HG03457 (cell line): Measurements from ENCODE around the gene EWSR1.
"Not testable (repeated sequence)": the region's sequence is repeated elsewhere in the genome, so short reads cannot be mapped to it uniquely, and the experiment has no call there.

ENCODE experiments used
- ATAC-seq: cut with Tn5 transposase; IDR thresholded peaks from one replicate; pipeline ENCODE4 v1.9.1; 2021; ENCODE audit warnings: moderate number of reproducible peaks; ENCODE audit not compliant: unreplicated experiment

The EWSR1 gene

DNA sequence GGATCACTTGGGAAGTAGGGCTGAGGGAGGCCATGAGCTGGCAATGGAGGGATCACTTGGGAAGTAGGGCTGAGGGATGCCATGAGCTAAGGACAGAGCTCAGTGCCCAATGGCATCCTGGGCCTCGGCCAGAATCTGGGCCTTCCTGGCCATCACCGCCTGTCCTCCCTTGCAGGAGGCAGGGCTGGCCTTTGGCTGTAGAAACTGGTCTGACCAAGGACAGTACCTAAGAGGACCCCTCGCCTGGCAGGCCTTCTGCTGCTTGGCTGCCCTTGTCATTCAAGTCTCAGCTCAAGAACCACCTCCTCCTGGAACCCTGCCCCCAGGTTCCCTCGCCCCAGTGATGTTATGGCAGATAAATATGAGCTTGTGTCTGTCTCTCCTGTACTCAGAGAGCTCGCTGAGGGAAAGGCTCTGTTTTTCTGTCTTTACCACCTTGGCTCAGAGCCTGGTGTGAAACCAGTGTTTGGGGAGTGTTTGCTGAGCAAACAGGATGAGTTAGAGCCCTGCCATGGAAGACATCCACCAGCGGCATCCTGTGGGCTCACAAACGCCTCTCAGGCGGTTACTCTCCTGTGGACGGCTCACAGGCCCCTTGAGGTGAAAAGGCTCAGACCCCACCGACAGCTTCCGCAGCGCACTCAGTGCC, 66.8 kb downstream of the EWSR1 start:
- no peak for ATAC-seq

- no peak for ATAC-seq
Observed at GRCh38 chr22:29335656-29336055, 67.6 kb downstream of the EWSR1 start.

DNA sequence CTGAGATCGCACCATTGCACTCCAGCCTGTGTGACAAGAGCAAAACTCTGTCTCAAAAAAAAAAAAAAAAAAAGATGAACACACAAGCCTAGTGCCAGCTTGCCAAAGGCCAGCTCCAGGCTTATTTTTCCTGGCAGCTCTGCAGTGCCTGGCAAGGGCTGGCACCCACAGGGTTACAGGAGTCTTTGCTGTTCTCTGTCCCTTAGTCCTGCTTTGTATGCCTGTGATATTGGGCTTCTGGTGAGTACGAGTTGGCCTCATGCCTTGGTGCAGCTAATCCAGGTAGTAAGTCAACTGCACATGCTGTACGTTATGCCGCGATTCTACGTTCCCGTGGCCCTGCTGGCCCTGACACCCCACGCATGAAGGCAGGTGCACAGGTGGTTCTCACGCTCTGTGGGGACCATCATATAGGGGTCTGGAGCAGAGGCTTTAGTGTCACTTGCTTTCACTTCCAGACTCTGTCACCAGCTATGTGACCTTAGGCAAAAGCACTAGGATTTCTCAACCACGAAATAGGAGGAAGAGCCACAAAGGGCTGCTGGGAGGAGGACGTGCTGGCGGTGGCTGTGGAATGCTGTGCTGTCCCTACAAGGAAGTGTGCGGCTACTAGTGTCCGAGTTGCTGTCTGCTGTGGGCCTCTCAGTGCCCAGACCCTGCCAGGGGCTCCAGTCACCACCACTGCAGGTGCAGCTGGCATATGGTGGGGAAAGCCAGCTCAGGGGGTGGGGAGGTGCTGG, 68.9 kb downstream of the EWSR1 start:
- ATAC-seq = no peak

GRCh38 chr22:29337631-29338284, 69.7 kb downstream of the EWSR1 start:
- ATAC-seq = no peak

DNA sequence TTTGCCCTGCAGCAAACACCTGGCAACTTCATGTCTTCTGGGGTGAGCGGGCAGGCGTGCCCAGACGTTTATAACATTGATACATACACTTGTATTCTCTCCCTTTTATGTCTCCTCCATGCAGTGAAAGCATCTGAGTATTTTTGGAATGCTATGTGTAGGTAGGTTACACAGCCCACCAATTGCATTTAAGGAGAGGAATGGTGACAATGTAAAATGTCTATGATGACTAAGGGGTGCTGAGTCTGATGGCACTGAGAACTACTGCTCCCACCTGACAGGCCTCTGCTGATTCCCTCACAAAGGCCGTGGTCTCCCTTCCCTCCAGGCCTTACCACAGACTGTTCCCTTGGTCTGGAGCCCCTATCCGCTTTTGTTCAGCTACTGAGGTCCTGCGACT, 70.3 kb downstream of the EWSR1 start:
- ATAC-seq = no peak

- no peak for ATAC-seq
Observed at GRCh38 chr22:29339381-29340235, 71.5 kb downstream of the EWSR1 start.

DNA sequence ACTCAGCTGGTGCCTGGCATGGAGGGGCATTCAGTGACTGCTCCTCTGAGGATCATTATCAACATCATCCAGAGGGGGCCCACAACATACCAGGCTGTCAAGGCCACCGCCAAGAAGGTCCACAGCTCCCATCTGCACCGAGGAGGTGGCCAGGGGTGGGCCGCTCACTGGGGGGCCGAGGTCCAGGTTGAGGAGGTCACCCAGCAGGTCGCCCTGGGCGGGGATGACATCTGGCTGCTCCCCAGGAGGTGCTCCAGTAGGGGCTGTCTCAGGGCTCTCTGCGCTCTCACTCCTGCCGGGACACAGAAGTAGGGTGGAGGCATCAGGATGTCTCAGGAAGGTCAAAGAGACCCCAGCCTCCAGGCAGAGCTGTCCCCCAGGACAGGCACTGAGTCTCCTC, 72.5 kb downstream of the EWSR1 start:
- ATAC-seq = no peak

DNA sequence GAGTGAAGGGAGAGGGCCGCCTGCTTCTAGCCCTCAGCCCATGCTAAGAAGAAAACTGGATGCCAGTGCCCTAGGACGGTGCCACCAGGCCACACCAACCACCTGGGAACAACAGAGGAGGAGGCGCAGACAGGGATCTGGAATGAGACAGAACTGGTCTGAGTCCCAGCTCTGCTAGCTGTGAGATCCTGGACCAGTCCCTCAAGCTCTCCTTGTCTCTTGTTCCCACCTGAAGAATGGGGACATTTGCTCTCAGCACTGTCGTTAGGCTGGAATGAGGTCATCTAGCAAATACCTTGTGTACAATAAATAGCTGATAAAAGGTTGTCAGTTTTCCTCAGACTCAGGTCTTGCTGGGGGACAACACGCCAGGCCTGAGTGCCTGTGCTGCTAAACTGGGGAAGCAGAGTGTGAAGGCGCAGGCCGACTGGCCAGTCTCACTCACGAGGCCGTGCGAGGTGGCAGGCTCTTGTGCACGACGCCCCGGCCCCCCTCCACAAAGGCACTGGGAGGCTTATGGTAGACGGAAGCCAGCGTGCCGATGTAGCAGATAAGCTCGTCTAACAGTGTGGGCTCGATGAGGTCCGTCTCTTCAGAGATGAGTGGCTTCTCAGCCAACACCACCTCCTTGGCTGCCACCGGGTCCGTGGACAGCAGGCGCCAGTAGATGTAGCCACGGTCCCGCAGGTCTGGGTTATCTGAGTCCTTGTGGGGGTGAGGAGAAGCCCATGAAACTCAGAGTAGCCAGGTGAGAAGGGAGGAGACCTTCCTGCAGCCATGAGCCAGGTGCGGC, 73.2 kb downstream of the EWSR1 start:
- no peak for ATAC-seq

GRCh38 chr22:29341849-29342127, 73.7 kb downstream of the EWSR1 start:
- ATAC-seq = no peak

DNA sequence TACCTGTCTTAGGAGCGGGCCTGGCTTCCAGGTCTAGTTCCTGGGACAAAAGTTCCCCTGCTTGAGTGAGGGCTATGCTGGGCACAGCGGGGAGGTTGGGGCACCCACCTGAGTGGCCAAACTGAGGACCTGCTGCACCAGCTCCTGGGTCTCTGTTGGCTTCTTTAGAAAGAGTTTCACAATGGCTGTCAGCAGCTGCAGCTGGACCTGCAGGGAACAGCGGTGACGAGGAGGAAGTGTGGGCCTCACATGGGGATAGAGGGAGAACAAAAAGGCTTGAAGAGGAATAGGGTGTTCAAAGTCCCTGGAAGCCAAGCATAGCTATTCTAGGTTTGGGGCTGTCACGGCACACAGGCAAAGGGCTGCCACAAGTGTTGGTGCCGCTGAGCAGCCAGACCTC, 74.1 kb downstream of the EWSR1 start:
- ATAC-seq = no peak

DNA sequence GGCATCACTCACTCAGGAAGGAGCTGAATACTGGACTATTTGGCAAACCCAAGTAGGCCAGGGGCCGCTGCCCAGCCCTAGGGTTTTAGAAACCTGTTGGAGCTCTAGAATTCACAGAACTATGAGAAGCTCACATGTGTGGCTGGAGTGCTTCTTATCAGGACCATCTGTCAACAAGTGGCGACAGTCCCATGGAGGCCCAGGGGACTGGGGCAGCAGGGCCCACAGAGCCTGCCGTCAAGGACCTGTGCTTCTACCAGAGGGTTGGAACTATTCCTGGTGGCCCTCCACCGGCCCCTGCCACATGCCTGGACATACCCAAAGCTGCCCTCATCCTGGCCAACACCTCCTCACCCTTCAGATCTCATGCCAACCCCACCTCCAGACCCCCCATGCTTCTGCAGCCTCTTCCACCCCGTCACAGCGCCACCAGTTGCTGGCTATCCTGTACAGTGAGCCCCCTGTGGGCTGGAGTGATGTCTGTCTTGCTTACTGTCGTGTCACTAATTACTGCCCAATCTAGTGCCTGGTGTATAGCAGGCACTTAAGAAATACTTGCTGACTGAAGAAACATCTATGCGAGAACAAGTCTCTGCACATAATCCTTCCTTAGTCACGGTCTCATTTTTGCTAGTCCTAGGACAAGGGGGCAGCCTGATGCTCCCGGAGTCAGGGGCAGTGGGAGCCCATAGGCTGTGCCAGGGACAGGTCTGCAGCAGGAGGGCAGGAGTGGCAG, 74.7 kb downstream of the EWSR1 start:
- no peak for ATAC-seq

DNA sequence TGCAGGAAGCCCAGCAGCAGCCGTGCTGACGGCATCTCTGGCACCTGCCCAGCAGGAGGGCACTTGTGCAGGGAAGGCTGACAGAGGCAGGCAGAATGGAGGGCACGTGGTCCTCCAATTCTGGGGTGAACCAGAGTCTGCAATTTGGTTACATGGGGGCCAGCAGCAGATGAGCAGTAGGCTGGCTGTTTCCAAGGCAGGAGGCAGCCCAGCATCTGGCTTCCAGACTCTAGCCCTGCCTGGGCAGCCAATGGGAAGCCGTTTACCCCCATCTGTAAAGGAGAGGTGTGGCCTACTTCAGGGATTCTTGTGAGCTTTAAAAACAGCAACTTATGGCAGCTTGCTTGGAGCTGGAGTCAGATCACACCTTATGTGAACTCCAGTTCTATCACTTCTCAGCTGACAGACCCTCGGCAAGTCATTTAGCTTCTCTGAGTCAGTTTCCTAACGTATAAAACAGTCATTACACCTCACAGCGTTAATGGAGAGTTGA, 75.3 kb downstream of the EWSR1 start:
- ATAC-seq = no peak

- no peak for ATAC-seq
Observed at GRCh38 chr22:29344137-29344536, 76.1 kb downstream of the EWSR1 start.

DNA sequence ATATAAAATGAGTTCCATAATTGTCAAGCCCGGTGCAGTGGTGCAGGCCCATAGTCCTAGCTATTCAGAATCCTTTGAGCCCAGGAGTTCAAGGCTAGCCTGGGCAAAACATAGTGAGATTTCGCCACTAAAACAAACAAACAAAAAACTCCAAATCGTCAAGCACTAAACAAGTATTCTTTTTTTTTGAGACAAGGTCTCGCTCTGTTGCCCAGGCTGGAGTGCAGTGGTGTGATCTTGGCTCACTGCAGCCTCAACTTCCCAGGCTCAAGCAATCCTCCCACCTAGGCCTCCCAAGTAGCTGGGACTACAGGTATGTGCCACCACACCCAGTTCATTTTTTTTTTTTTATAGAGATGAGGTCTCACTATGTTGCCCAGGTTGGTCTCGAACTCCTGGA, 76.8 kb downstream of the EWSR1 start:
- ATAC-seq = not testable (repeated sequence)

DNA sequence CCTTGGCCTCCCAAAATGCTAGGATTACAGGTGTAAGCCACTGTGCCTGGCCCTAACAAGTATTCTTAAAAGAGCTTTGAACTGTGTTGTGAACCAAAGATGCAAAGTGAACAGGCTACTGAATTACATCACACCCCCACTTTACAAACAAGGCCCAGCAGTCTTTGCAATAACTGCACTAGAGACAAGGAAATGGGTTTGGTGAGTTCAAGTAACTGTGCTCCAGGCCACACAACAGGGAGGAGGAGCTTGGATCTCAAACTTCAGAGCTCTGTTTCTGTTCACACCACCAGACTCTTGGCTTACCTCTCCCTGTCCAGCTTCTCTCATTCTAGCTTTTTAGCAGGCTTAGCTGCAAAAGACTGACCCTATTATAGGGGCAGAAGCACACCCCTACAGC, 77.9 kb downstream of the EWSR1 start:
- no peak for ATAC-seq

DNA sequence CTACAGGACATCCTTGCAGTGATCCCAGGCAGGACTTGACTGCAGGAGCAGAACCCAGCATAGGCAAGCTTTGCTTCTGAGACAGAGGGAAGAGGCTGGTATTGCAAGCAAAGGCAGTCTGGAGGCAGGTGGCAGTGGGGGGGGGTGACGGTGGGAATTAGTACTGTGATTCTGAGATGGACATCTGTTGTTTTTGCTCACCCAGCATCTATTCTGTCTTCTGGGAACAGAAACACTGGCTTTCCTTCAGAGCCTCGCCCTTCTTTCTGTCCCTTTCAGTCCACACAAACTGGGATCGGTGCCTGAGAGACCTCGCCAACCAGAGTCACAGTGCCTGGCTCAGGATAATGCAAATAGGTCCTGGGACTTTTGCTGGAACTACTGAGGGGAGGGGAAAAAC, 78.6 kb downstream of the EWSR1 start:
- no peak for ATAC-seq

DNA sequence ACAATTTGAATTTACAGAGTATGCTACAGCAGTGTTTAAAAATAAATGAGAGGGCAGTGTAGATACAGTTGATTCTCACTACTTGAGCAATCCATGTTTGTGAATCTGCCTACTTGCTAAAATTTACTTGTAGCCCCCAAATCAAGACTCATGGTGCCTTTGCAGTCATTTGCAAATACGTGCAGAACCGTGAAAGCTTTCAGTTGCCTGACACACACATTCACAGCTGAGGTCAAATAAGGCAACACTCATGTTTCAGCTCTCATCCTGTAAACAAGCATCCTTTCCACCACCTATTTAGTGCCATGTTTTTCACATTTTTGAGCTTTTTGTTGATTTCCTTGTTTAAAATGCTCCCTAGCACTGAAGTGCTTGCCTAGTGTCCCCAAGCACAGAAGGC, 80.0 kb downstream of the EWSR1 start:
- ATAC-seq = no peak

GRCh38 chr22:29348956-29349355, 80.9 kb downstream of the EWSR1 start:
- no peak for ATAC-seq
